ENCODE results near the gene MMUT. TPM values are rescaled to one million over a fixed set of nuclear protein-coding genes. Genes with fewer than 3 reads are reported as not detected.
A peak's percentile ranks its signal among the peaks of the same experiment; 100 is the strongest.
"Not testable (repeated sequence)": the region's sequence is repeated elsewhere in the genome, so short reads cannot be mapped to it uniquely, and the experiment has no call there.

Gene MMUT
- total RNA-seq, 2 donors from 2014 or later, result 13.7 to 23.9 TPM

GRCh38 chr6:49479308-49479970 lies 16.4 kb upstream of the MMUT start:
- Histone ChIP-seq H3K36me3 (no peaks in the 10 kb centered on the region), H3K27ac (no peak overlapping the region), H3K4me3 (no peak overlapping the region), H3K4me1 (replicated peaks) (no peaks in the 10 kb centered on the region), H3K9me3 (no peaks in the 10 kb centered on the region), H3K27me3 (replicated peaks; ENCODE audit: insufficient read depth) (no peaks in the 10 kb centered on the region)
- WGBS, result 75% methylated on average over 3 of the region's 3 CpGs
- TF ChIP-seq CTCF (IDR thresholded peaks at IDR 0.05) (no peak), POLR2A (IDR thresholded peaks at IDR 0.05) (no peak), POLR2AphosphoS5 (IDR thresholded peaks at IDR 0.05) (no peak)
- intact Hi-C loops (cut with DNase I), result no loop called here
- DNase-seq (ENCODE audit: low spot score), result no peak

- H3K4me3 ChIP-seq; H3K36me3 ChIP-seq; H3K27me3 ChIP-seq (replicated peaks; ENCODE audit: insufficient read depth); H3K4me1 ChIP-seq (replicated peaks); intact Hi-C loops (cut with DNase I); DNase-seq (ENCODE audit: low spot score); H3K27ac ChIP-seq; H3K9me3 ChIP-seq: not testable (repeated sequence)
- WGBS, result 89% methylated on average over 2 of the region's 2 CpGs
Observed at GRCh38 chr6:49476564-49476963, 13.5 kb upstream of the MMUT start.

GRCh38 chr6:49468042-49468441 lies 5.0 kb upstream of the MMUT start:
- no peak overlapping the region for H3K4me3 ChIP-seq
- no peaks in the 10 kb centered on the region for H3K36me3 ChIP-seq
- intact Hi-C loops (cut with DNase I), result no loop called here
- no peaks in the 10 kb centered on the region for H3K9me3 ChIP-seq
- H3K4me1 ChIP-seq (replicated peaks), result peaks cover 3% of the 10 kb centered on the region
- no peak for DNase-seq (ENCODE audit: low spot score)
- H3K27me3 ChIP-seq (replicated peaks; ENCODE audit: insufficient read depth), result no peaks in the 10 kb centered on the region
- H3K27ac ChIP-seq, result no peak overlapping the region
- TF ChIP-seq POLR2A (IDR thresholded peaks at IDR 0.05) (no peak), POLR2AphosphoS5 (IDR thresholded peaks at IDR 0.05) (no peak), CTCF (IDR thresholded peaks at IDR 0.05) (no peak)
- WGBS, result over 99% methylated on average over 9 of the region's 9 CpGs

- no peak overlapping the region for H3K27ac ChIP-seq
- no peak overlapping the region for H3K4me3 ChIP-seq
- DNase-seq (ENCODE audit: low spot score), result no peak
- H3K4me1 ChIP-seq (replicated peaks), result peaks cover 3% of the 10 kb centered on the region
- TF ChIP-seq POLR2AphosphoS5 (IDR thresholded peaks at IDR 0.05), result no peak
- no peak for TF ChIP-seq POLR2A (IDR thresholded peaks at IDR 0.05)
- TF ChIP-seq CTCF (IDR thresholded peaks at IDR 0.05), result no peak
- no peaks in the 10 kb centered on the region for H3K9me3 ChIP-seq
- H3K27me3 ChIP-seq (replicated peaks; ENCODE audit: insufficient read depth), result no peaks in the 10 kb centered on the region
- WGBS, result 95% methylated on average over 2 of the region's 2 CpGs
- H3K36me3 ChIP-seq, result no peaks in the 10 kb centered on the region
- intact Hi-C loops (cut with DNase I), result no loop called here
Observed at GRCh38 chr6:49464691-49465090, 1.6 kb upstream of the MMUT start.

- no peaks in the 10 kb centered on the region for H3K27me3 ChIP-seq (replicated peaks; ENCODE audit: insufficient read depth)
- WGBS, result 0% methylated on average over 4 of the region's 4 CpGs
- H3K36me3 ChIP-seq, result no peaks in the 10 kb centered on the region
- H3K4me1 ChIP-seq (replicated peaks), result peaks cover 3% of the 10 kb centered on the region
- H3K9me3 ChIP-seq, result no peaks in the 10 kb centered on the region
- intact Hi-C loops (cut with DNase I), result no loop called here
- DNase-seq (ENCODE audit: low spot score), result no peak
- TF ChIP-seq CTCF (IDR thresholded peaks at IDR 0.05), result no peak
- no peak for TF ChIP-seq POLR2AphosphoS5 (IDR thresholded peaks at IDR 0.05)
- H3K4me3 ChIP-seq, result peak overlapping the region; percentile 65 to 72
- H3K27ac ChIP-seq, result peak overlapping the region; percentile 84 to 86
Observed at GRCh38 chr6:49463612-49463967, 537 bp upstream of the MMUT start.
